ENCODE results near the gene C22orf15.
A peak's percentile ranks its signal among the peaks of the same experiment; 100 is the strongest.
"Not testable (repeated sequence)": the region's sequence is repeated elsewhere in the genome, so short reads cannot be mapped to it uniquely, and the experiment has no call there.

The C22orf15 gene

GRCh38 chr22:23762842-23763578, at the start of gene C22orf15:
Gene C22orf15 (plus strand): TSS chr22:23762990. CDS start chr22:23763307, 317 bp downstream.
- intact Hi-C loops (cut with micrococcal nuclease), result no loop called here
- Mint-ChIP-seq H3K9me3 (no peaks in the 10 kb centered on the region), H3K27me3 (no peaks in the 10 kb centered on the region), H3K27ac (no peak within 1 kb of the TSS), H3K4me1 (ENCODE audit: low read depth) (peaks cover 44% of the 10 kb centered on the region), H3K4me3 (peak within 1 kb of the TSS; percentile 68), H3K36me3 (ENCODE audit: low read depth) (peaks cover 27% of the 10 kb centered on the region)

- intact Hi-C loops (cut with micrococcal nuclease), result no loop called here
- no peak overlapping the region for H3K27ac Mint-ChIP-seq
- H3K4me1 Mint-ChIP-seq (ENCODE audit: low read depth), result peaks cover 26% of the 10 kb centered on the region
- H3K36me3 Mint-ChIP-seq (ENCODE audit: low read depth), result peaks cover 66% of the 10 kb centered on the region
- no peak overlapping the region for H3K4me3 Mint-ChIP-seq
- no peaks in the 10 kb centered on the region for H3K27me3 Mint-ChIP-seq
- no peaks in the 10 kb centered on the region for H3K9me3 Mint-ChIP-seq
These were observed 48.8 kb upstream of the C22orf15 start for GRCh38 chr22:23713696-23714595.

GRCh38 chr22:23714596-23715578, 47.9 kb upstream of the C22orf15 start:
- intact Hi-C loops (cut with micrococcal nuclease), result loop anchor here (5.0 kb wide), 1 partner anchor 52 kb away; the partner anchor contains the start of gene CHCHD10
- Mint-ChIP-seq H3K27ac (peak overlapping the region; percentile 86), H3K4me1 (ENCODE audit: low read depth) (peaks cover 26% of the 10 kb centered on the region), H3K9me3 (no peaks in the 10 kb centered on the region), H3K36me3 (ENCODE audit: low read depth) (peaks cover 56% of the 10 kb centered on the region), H3K4me3 (peak overlapping the region; percentile 82), H3K27me3 (no peaks in the 10 kb centered on the region)

- intact Hi-C loops (cut with micrococcal nuclease), result loop anchor here (5.0 kb wide), 1 partner anchor 51 kb away; the partner anchor contains the start of gene CHCHD10
- peak overlapping the region; percentile 86 for H3K27ac Mint-ChIP-seq
- H3K27me3 Mint-ChIP-seq, result no peaks in the 10 kb centered on the region
- H3K4me3 Mint-ChIP-seq, result peak overlapping the region; percentile 82
- no peaks in the 10 kb centered on the region for H3K9me3 Mint-ChIP-seq
- H3K4me1 Mint-ChIP-seq (ENCODE audit: low read depth), result peaks cover 26% of the 10 kb centered on the region
- H3K36me3 Mint-ChIP-seq (ENCODE audit: low read depth), result peaks cover 46% of the 10 kb centered on the region
These were observed 46.9 kb upstream of the C22orf15 start for GRCh38 chr22:23715806-23716375.

GRCh38 chr22:23716811-23717801, 45.7 kb upstream of the C22orf15 start:
- Mint-ChIP-seq H3K4me1 (ENCODE audit: low read depth) (peaks cover 25% of the 10 kb centered on the region), H3K9me3 (no peaks in the 10 kb centered on the region), H3K27me3 (no peaks in the 10 kb centered on the region), H3K4me3 (peak overlapping the region; percentile 82), H3K27ac (peak overlapping the region; percentile 86), H3K36me3 (ENCODE audit: low read depth) (peaks cover 34% of the 10 kb centered on the region)
- intact Hi-C loops (cut with micrococcal nuclease), result loop anchor here (5.0 kb wide), 1 partner anchor 50 kb away; the partner anchor contains the start of gene CHCHD10

- Mint-ChIP-seq H3K4me1 (ENCODE audit: low read depth) (peaks cover 20% of the 10 kb centered on the region), H3K27ac (no peak overlapping the region), H3K36me3 (ENCODE audit: low read depth) (peaks cover 19% of the 10 kb centered on the region), H3K27me3 (no peaks in the 10 kb centered on the region), H3K4me3 (no peak overlapping the region), H3K9me3 (no peaks in the 10 kb centered on the region)
- intact Hi-C loops (cut with micrococcal nuclease), result loop anchor here (5.0 kb wide), 1 partner anchor 49 kb away; the partner anchor contains the start of gene CHCHD10
These were observed 44.2 kb upstream of the C22orf15 start for GRCh38 chr22:23718371-23719165.

GRCh38 chr22:23720855-23721254, 41.9 kb upstream of the C22orf15 start:
- no peaks in the 10 kb centered on the region for H3K36me3 Mint-ChIP-seq (ENCODE audit: low read depth)
- H3K4me1 Mint-ChIP-seq (ENCODE audit: low read depth), result peaks cover 11% of the 10 kb centered on the region
- no peak overlapping the region for H3K4me3 Mint-ChIP-seq
- intact Hi-C loops (cut with micrococcal nuclease), result no loop called here
- no peak overlapping the region for H3K27ac Mint-ChIP-seq
- no peaks in the 10 kb centered on the region for H3K9me3 Mint-ChIP-seq
- peaks cover 1% of the 10 kb centered on the region for H3K27me3 Mint-ChIP-seq

- Mint-ChIP-seq H3K36me3 (ENCODE audit: low read depth) (no peaks in the 10 kb centered on the region), H3K9me3 (no peaks in the 10 kb centered on the region), H3K4me1 (ENCODE audit: low read depth) (peaks cover 15% of the 10 kb centered on the region), H3K27ac (no peak overlapping the region), H3K4me3 (no peak overlapping the region), H3K27me3 (peaks cover 1% of the 10 kb centered on the region)
- intact Hi-C loops (cut with micrococcal nuclease), result no loop called here
These were observed 40.6 kb upstream of the C22orf15 start for GRCh38 chr22:23722160-23722559.

- no peaks in the 10 kb centered on the region for H3K36me3 Mint-ChIP-seq (ENCODE audit: low read depth)
- no peak overlapping the region for H3K27ac Mint-ChIP-seq
- H3K4me1 Mint-ChIP-seq (ENCODE audit: low read depth), result peaks cover 9% of the 10 kb centered on the region
- H3K4me3 Mint-ChIP-seq, result no peak overlapping the region
- intact Hi-C loops (cut with micrococcal nuclease), result no loop called here
- H3K9me3 Mint-ChIP-seq, result no peaks in the 10 kb centered on the region
- H3K27me3 Mint-ChIP-seq, result peaks cover 1% of the 10 kb centered on the region
These were observed 40.1 kb upstream of the C22orf15 start for GRCh38 chr22:23722724-23723123.

- H3K36me3 Mint-ChIP-seq (ENCODE audit: low read depth); H3K27me3 Mint-ChIP-seq; intact Hi-C loops (cut with micrococcal nuclease); H3K4me3 Mint-ChIP-seq; H3K9me3 Mint-ChIP-seq; H3K27ac Mint-ChIP-seq: not testable (repeated sequence)
- H3K4me1 Mint-ChIP-seq (ENCODE audit: low read depth), result peaks cover 14% of the 10 kb centered on the region
These were observed 34.7 kb upstream of the C22orf15 start for GRCh38 chr22:23728108-23728507.

GRCh38 chr22:23737696-23738095, 25.1 kb upstream of the C22orf15 start:
- Mint-ChIP-seq H3K27ac (no peak overlapping the region), H3K36me3 (ENCODE audit: low read depth) (peaks cover 11% of the 10 kb centered on the region), H3K27me3 (peaks cover 4% of the 10 kb centered on the region), H3K4me3 (no peak overlapping the region), H3K4me1 (ENCODE audit: low read depth) (peaks cover 6% of the 10 kb centered on the region), H3K9me3 (no peaks in the 10 kb centered on the region)
- intact Hi-C loops (cut with micrococcal nuclease), result no loop called here

Measured in dendritic cell treated with granulocyte-macrophage colony-stimulating factor and Interleukin-4, amounts not matched to agents 40 ng/mL and 50 ng/mL, for 4 days (primary cell).